ENCODE data around the gene TRIM36.

DNA sequence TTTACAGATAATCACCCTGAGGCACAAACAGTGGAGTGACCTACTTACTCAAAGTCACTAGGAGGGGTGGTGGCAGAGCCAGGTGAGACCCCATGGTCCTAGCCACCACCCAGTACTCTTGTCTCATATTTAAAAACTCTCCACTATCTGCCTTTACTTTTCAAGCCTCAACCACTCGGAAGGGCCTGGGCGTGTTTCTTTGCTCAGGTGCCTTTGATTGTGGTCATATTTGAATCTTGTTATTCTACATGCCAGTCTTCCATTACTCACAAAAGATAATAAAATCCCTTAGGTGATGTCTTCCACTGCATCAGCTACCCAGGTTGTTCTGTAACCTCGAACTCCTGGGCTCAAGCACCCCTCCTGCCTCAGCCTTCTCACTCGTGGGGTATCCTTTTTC lies 20.7 kb upstream of the TRIM36 start:
- TF ChIP-seq, protein P1, sequence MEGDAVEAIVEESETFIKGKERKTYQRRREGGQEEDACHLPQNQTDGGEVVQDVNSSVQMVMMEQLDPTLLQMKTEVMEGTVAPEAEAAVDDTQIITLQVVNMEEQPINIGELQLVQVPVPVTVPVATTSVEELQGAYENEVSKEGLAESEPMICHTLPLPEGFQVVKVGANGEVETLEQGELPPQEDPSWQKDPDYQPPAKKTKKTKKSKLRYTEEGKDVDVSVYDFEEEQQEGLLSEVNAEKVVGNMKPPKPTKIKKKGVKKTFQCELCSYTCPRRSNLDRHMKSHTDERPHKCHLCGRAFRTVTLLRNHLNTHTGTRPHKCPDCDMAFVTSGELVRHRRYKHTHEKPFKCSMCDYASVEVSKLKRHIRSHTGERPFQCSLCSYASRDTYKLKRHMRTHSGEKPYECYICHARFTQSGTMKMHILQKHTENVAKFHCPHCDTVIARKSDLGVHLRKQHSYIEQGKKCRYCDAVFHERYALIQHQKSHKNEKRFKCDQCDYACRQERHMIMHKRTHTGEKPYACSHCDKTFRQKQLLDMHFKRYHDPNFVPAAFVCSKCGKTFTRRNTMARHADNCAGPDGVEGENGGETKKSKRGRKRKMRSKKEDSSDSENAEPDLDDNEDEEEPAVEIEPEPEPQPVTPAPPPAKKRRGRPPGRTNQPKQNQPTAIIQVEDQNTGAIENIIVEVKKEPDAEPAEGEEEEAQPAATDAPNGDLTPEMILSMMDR (conservative IDR thresholded peaks at IDR 0.05; ENCODE audit: low read length): no peak
- no peak for TF ChIP-seq EZH2phosphoT487 (IDR thresholded peaks at IDR 0.05; ENCODE audit: borderline replicate concordance)

Measured in Loucy (cell line).